Measurements from ENCODE around the gene ACSL3. TPM values are rescaled to one million over a fixed set of nuclear protein-coding genes. Genes with fewer than 3 reads are reported as not detected.

The ACSL3 gene
- total and polyA plus RNA-seq, 2 donors (not counting 3 experiments of a cell fraction or from before 2014, with no cell fraction given) = 58.7 to 139 TPM

GRCh38 chr2:222933458-222933857, 72.6 kb downstream of the ACSL3 start:
- Histone ChIP-seq H3K4me3 (replicated peaks in 1 of 3; ENCODE audit: insufficient read depth in 1 of 3, low read depth in 1 of 3, low read length in 3 of 3) (no peak overlapping the region), H3K36me3 (ENCODE audit: control insufficient read depth in 2 of 2, extremely low read depth in 1 of 2, insufficient read depth in 2 of 2, low read length in 2 of 2) (peaks cover 3 to 19% of the 10 kb centered on the region in 2 experiments), H3K4me1 (ENCODE audit: control insufficient read depth, extremely low read depth, insufficient read depth, low read length) (peaks cover 5% of the 10 kb centered on the region), H3K4me2 (ENCODE audit: insufficient read depth, low read length) (no peak overlapping the region), H3K9ac (replicated peaks; ENCODE audit: extremely low read depth, insufficient read depth, low read length) (no peak overlapping the region), H3K9me3 (replicated peaks; ENCODE audit: control insufficient read depth, insufficient read depth, low read length) (no peaks in the 10 kb centered on the region), H3K79me2 (ENCODE audit: control insufficient read depth, insufficient read depth, low read length) (peaks cover 2% of the 10 kb centered on the region), H3K27me3 (ENCODE audit: control insufficient read depth in 2 of 2, insufficient read depth in 2 of 2, low read length in 2 of 2) (no peaks in the 10 kb centered on the region), H2AFZ (ENCODE audit: low read depth, low read length) (no peak overlapping the region), H4K20me1 (replicated peaks; ENCODE audit: control insufficient read depth, extremely low read depth, insufficient read depth, low read length) (no peaks in the 10 kb centered on the region), H3K27ac (ENCODE audit: insufficient read depth, low read depth, low read length) (no peak overlapping the region), H3K9me1 (replicated peaks; ENCODE audit: control insufficient read depth, extremely low read depth, insufficient read depth, low read length) (no peaks in the 10 kb centered on the region)
- FAIRE-seq (no peak), DNase-seq (ENCODE audit: low read depth, low spot score) (no peak)
- BruUV-seq (replicated peaks) = no TSS peak
- dilution Hi-C loops (cut with MboI; ENCODE audit: extremely low pct_ligation_motif_present, low sequenced_read_pairs) = no loop called here
- CTCF ChIA-PET = no interaction called here
- TF ChIP-seq EZH2 (IDR thresholded peaks at IDR 0.05; ENCODE audit: borderline replicate concordance, low read depth, low read length, severe bottlenecking) = no peak
- TF ChIP-seq GATA2 (IDR thresholded peaks at IDR 0.05; ENCODE audit: insufficient read depth, insufficient read length, low read depth, low read length) = no peak
- TF ChIP-seq MYC (IDR thresholded peaks at IDR 0.05; ENCODE audit: low read depth, low read length) = no peak
- TF ChIP-seq JUN (IDR thresholded peaks at IDR 0.05; ENCODE audit: borderline replicate concordance, insufficient read depth, insufficient read length, low read depth) = no peak
- no peak for TF ChIP-seq MAX (IDR thresholded peaks at IDR 0.05; ENCODE audit: insufficient read depth, insufficient read length)
- no peak for TF ChIP-seq POLR2A (IDR thresholded peaks at IDR 0.05; ENCODE audit: low read depth, low read length)
- no peak for TF ChIP-seq FOS (IDR thresholded peaks at IDR 0.05; ENCODE audit: borderline replicate concordance, insufficient read depth, low read length)
- TF ChIP-seq, protein P1, sequence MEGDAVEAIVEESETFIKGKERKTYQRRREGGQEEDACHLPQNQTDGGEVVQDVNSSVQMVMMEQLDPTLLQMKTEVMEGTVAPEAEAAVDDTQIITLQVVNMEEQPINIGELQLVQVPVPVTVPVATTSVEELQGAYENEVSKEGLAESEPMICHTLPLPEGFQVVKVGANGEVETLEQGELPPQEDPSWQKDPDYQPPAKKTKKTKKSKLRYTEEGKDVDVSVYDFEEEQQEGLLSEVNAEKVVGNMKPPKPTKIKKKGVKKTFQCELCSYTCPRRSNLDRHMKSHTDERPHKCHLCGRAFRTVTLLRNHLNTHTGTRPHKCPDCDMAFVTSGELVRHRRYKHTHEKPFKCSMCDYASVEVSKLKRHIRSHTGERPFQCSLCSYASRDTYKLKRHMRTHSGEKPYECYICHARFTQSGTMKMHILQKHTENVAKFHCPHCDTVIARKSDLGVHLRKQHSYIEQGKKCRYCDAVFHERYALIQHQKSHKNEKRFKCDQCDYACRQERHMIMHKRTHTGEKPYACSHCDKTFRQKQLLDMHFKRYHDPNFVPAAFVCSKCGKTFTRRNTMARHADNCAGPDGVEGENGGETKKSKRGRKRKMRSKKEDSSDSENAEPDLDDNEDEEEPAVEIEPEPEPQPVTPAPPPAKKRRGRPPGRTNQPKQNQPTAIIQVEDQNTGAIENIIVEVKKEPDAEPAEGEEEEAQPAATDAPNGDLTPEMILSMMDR (IDR thresholded peaks at IDR 0.05; ENCODE audit: extremely low read depth in 1 of 2, insufficient read depth in 1 of 2, low read depth in 1 of 2, low read length in 2 of 2) = no peak
- TF ChIP-seq POLR2AphosphoS5 (IDR thresholded peaks at IDR 0.05; ENCODE audit: insufficient read depth, low read depth, low read length) = no peak
- POLR2A ChIA-PET = no interaction called here
- intact Hi-C loops (cut with micrococcal nuclease) = no loop called here

Measured in endothelial cell of umbilical vein (primary cell).